ENCODE data around the gene TBCD. TPM values are rescaled to one million over a fixed set of nuclear protein-coding genes. Genes with fewer than 3 reads are reported as not detected.
"Not testable (repeated sequence)": the region's sequence is repeated elsewhere in the genome, so short reads cannot be mapped to it uniquely, and the experiment has no call there.

TBCD gene
- total and polyA plus RNA-seq, 2 experiments from 2014 or later: 19.3 to 33.8 TPM

DNA sequence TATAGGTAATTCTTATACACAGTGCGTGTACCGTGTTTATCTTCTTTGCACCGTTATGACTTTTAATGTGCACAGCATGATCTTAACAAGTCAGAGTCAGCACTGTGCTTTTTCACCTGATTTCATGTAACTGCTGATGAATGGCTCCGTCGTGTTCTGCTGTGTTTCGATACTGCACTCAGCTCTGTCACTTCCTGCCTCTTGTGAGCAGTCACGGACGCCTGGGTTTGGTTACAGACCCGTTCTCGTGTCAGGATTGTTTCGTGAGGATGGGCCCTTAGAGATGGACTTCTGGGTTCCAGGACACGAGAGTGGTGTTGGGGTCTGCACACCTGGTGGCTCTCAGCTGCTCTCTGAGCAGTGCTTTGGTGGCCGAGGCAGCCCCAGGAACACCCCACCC is 24.6 kb downstream of the TBCD start:
- no peak overlapping the region for H2AFZ ChIP-seq
- no peak overlapping the region for H3K27ac ChIP-seq
- H3K9me2 ChIP-seq (ENCODE audit: insufficient read depth): no peaks in the 10 kb centered on the region
- no peaks in the 10 kb centered on the region for H4K20me1 ChIP-seq (ENCODE audit: insufficient read depth)
- H3F3A ChIP-seq (ENCODE audit: insufficient read depth): no peaks in the 10 kb centered on the region
- H3K27me3 ChIP-seq (replicated peaks; ENCODE audit: insufficient read depth): no peaks in the 10 kb centered on the region
- H3K36me3 ChIP-seq (ENCODE audit: low read depth): peaks cover 4% of the 10 kb centered on the region; the same call in 1 of the 2 replicates
- H3K4me3 ChIP-seq: no peak overlapping the region
- no peak for TF ChIP-seq EZH2phosphoT487 (IDR thresholded peaks at IDR 0.05; ENCODE audit: insufficient read depth, low read depth)
- no peak for TF ChIP-seq EZH2 (IDR thresholded peaks at IDR 0.05; ENCODE audit: insufficient read depth, poor library complexity, severe bottlenecking)
- no peak overlapping the region for H3K4me2 ChIP-seq (ENCODE audit: unreplicated experiment)
- in situ Hi-C loops (cut with MboI): no loop called here
- no peak for DNase-seq
- H3K9me3 ChIP-seq (ENCODE audit: low read depth): no peaks in the 10 kb centered on the region
- 94 to 97% methylated on average over 13 of the region's 13 CpGs for WGBS, 2 experiments (ENCODE audit: low coverage in 1 of 2, low lambda C conversion rate in 2 of 2, missing lambda C conversion rate in 2 of 2)
- H3K9ac ChIP-seq: no peak overlapping the region
- H3K79me2 ChIP-seq (ENCODE audit: insufficient read depth): no peaks in the 10 kb centered on the region
- no peaks in the 10 kb centered on the region; the same call in 1 of the 2 replicates for H3K4me1 ChIP-seq (ENCODE audit: insufficient read depth)

DNA sequence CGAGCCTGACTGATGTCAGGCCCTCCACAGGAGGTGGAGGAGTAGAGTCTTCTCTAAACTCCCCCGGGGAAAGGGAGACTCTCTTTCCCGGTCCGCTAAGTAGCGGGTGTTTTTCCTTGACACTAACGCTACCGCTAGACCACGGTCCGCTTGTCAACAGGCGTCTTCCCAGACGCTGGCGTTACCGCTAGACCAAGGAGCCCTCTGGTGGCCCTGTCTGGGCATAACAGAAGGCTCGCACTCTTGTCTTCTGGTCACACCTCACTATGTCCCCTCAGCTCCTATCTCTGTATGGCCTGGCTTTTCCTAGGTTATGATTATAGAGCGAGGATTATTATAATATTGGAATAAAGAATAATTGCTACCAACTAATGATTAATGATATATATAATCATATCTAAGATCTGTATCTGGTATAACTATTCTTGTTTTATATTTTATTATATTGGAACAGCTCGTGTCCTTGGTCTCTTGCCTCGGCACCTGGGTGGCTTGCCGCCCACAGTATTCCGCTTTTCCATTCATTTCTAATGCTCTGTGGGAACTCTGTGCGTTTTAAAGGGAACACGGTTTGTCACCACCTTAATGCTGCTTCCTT is 26.0 kb downstream of the TBCD start:
- in situ Hi-C loops (cut with MboI); H3K4me2 ChIP-seq (ENCODE audit: unreplicated experiment); H3K79me2 ChIP-seq (ENCODE audit: insufficient read depth); H3K9me2 ChIP-seq (ENCODE audit: insufficient read depth); DNase-seq; H3K27ac ChIP-seq; H3F3A ChIP-seq (ENCODE audit: insufficient read depth); H3K4me3 ChIP-seq; H4K20me1 ChIP-seq (ENCODE audit: insufficient read depth); H3K36me3 ChIP-seq (ENCODE audit: low read depth); H3K27me3 ChIP-seq (replicated peaks; ENCODE audit: insufficient read depth); H3K4me1 ChIP-seq (ENCODE audit: insufficient read depth); H2AFZ ChIP-seq; H3K9ac ChIP-seq; H3K9me3 ChIP-seq (ENCODE audit: low read depth): not testable (repeated sequence)
- 47 to 53% methylated on average over 16 to 17 of the region's 21 CpGs for WGBS, 2 experiments (ENCODE audit: low coverage in 1 of 2, low lambda C conversion rate in 2 of 2, missing lambda C conversion rate in 2 of 2)

DNA sequence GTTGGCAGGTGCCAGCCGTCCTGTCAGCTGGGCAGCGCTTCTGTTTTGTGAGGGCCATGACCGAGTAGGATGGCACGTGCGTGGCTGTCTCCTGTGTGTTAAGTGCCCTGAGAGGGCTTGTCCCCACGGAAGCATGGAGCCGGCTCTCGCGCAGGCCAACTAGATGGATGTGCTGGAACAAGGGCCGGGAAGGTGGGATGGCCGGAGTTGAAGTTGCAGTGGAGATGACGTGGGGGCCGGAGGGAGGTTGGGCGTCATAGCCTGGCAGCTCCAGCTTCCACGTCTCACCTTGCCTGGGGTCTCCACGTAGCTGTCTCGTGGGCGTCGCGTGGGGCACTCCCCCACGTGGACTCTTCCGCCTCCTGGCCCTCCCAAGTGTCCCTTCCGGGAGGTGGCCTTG is 27.7 kb downstream of the TBCD start:
- Histone ChIP-seq H3K4me3 (no peak overlapping the region), H2AFZ (no peak overlapping the region), H3K27ac (no peak overlapping the region), H3K36me3 (ENCODE audit: low read depth) (peaks cover 4% of the 10 kb centered on the region; the same call in 1 of the 2 replicates), H3K79me2 (ENCODE audit: insufficient read depth) (no peaks in the 10 kb centered on the region), H3K4me1 (ENCODE audit: insufficient read depth) (no peaks in the 10 kb centered on the region), H3K27me3 (replicated peaks; ENCODE audit: insufficient read depth) (no peaks in the 10 kb centered on the region), H3K9me3 (ENCODE audit: low read depth) (no peaks in the 10 kb centered on the region), H4K20me1 (ENCODE audit: insufficient read depth) (no peaks in the 10 kb centered on the region), H3K9ac (no peak overlapping the region), H3K9me2 (ENCODE audit: insufficient read depth) (no peaks in the 10 kb centered on the region), H3F3A (ENCODE audit: insufficient read depth) (no peaks in the 10 kb centered on the region), H3K4me2 (ENCODE audit: unreplicated experiment) (no peak overlapping the region)
- TF ChIP-seq EZH2phosphoT487 (IDR thresholded peaks at IDR 0.05; ENCODE audit: insufficient read depth, low read depth): no peak
- no peak for TF ChIP-seq EZH2 (IDR thresholded peaks at IDR 0.05; ENCODE audit: insufficient read depth, poor library complexity, severe bottlenecking)
- in situ Hi-C loops (cut with MboI): no loop called here
- DNase-seq: no peak
- WGBS, 2 experiments (ENCODE audit: low coverage in 1 of 2, low lambda C conversion rate in 2 of 2, missing lambda C conversion rate in 2 of 2): 94% methylated on average over 20 to 22 of the region's 23 CpGs

- no peak for DNase-seq
- H3K79me2 ChIP-seq (ENCODE audit: insufficient read depth): no peaks in the 10 kb centered on the region
- H3K9me3 ChIP-seq (ENCODE audit: low read depth): no peaks in the 10 kb centered on the region
- H2AFZ ChIP-seq: no peak overlapping the region
- in situ Hi-C loops (cut with MboI): no loop called here
- H3K4me3 ChIP-seq: no peak overlapping the region
- H3K9me2 ChIP-seq (ENCODE audit: insufficient read depth): no peaks in the 10 kb centered on the region
- H4K20me1 ChIP-seq (ENCODE audit: insufficient read depth): no peaks in the 10 kb centered on the region
- peaks cover 4% of the 10 kb centered on the region; the same call in 1 of the 2 replicates for H3K36me3 ChIP-seq (ENCODE audit: low read depth)
- H3K27ac ChIP-seq: no peak overlapping the region
- 55% methylated on average over 12 of the region's 12 CpGs for WGBS, 2 experiments (ENCODE audit: low coverage in 1 of 2, low lambda C conversion rate in 2 of 2, missing lambda C conversion rate in 2 of 2)
- H3K4me1 ChIP-seq (ENCODE audit: insufficient read depth): no peaks in the 10 kb centered on the region
- no peaks in the 10 kb centered on the region for H3K27me3 ChIP-seq (replicated peaks; ENCODE audit: insufficient read depth)
- H3K9ac ChIP-seq: no peak overlapping the region
- no peak overlapping the region for H3K4me2 ChIP-seq (ENCODE audit: unreplicated experiment)
- no peaks in the 10 kb centered on the region for H3F3A ChIP-seq (ENCODE audit: insufficient read depth)
- TF ChIP-seq EZH2 (IDR thresholded peaks at IDR 0.05; ENCODE audit: insufficient read depth, poor library complexity, severe bottlenecking) (no peak), EZH2phosphoT487 (IDR thresholded peaks at IDR 0.05; ENCODE audit: insufficient read depth, low read depth) (no peak)
These were observed 28.3 kb downstream of the TBCD start for GRCh38 chr17:82780195-82780594.
